GM19397 (cell line): Measurements from ENCODE around the gene MUC12.
"Not testable (repeated sequence)": the region's sequence is repeated elsewhere in the genome, so short reads cannot be mapped to it uniquely, and the experiment has no call there.

Experiments
- ATAC-seq: cut with Tn5 transposase; IDR thresholded peaks from one replicate; pipeline ENCODE4 v1.9.1; 2021; ENCODE audit warnings: mild to moderate bottlenecking, moderate library complexity; ENCODE audit not compliant: unreplicated experiment

MUC12 gene

GRCh38 chr7:101058355-101058754 is 89.0 kb downstream of the MUC12 start:
- ATAC-seq = no peak

DNA sequence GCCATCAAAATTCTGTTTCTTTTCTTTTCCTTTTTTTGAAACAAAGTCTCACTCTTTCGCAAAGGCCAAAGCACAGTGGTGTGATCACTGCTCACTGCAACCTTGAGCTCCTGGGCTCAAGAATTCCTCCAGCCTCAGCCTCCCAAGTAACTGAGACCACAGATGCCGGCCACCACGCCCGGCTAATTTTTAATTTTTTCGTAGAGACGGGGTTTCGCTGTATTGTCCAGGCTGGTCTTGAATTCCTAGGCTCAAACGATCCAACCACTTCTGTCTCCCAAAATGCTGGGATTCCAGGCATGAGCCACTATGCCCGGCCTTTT is 90.2 kb downstream of the MUC12 start:
- no peak for ATAC-seq

DNA sequence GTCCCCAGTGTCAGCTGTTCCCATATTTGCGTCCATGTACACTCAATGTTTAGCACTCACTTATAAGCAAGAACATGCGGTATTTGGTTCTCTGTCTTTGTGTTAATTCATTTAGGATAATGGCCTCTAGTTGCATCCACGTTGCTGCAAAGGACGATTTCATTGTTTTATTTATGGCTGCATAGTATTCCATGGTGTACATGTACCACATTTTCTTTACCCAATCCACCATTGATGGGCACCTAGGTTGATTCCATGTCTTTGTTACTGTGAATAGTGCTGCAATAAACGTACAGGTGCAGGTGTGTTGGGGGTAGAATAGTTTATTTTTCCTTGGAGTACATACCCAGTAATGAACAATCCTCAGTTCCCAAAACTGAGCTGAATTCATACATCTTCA is 91.6 kb downstream of the MUC12 start:
- ATAC-seq = no peak

DNA sequence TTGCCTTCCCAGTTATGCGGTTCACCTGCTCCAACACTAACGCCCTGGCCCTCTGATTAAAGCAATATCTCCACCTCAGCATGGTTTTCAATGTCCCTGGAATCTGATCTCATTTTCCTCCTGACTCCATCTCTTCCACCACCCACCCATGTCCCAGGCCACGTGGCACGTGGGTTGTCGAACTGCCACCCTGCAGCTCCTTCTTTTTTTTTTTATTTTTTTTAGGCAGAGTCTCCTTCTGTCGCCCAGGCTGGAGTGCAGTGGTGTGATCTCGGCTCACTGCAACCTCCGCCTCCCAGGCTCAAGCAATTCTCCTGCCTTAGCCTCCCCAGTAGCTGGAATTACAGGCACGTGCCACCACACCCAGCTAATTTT is 94.8 kb downstream of the MUC12 start:
- not testable (repeated sequence) for ATAC-seq

GRCh38 chr7:101065162-101065561 is 95.8 kb downstream of the MUC12 start:
- ATAC-seq = not testable (repeated sequence)

GRCh38 chr7:101066141-101066832 is 96.9 kb downstream of the MUC12 start:
- no peak for ATAC-seq

DNA sequence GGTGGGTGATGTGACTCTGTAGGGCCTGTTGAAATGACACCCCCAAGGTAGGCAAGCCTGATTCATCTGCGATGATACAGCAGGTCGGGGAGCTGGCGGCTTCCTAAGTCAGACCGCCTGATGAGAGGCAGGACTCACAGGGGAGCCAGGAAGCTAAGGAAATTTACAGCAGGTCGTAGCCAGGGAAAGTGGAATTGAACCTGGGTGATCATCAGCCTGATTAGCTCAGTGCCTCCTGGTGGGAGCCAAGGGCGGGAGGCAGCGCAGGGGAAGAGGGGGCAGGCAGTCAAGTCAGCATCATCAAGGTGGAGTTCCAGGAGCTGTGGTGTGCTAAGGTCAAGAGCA is 97.4 kb downstream of the MUC12 start:
- ATAC-seq = no peak

DNA sequence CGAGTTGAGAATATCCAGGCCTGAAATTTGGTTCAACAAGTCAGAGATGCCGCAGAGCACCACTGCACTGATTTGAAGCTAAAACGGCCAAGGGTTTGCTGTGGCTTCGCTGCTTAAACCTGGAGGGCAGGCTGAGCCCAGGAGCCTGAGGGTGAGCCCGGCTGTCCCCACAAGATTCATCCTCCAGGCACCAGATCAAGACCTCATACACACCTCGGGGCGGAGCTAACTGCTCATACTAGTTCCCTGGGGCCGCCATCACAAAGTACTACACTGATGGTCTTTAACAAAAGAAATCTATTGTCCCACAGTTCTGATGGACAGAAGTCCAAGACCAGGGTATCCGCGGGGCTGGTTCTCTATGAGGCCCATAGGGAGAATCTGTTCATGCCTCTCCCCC is 99.0 kb downstream of the MUC12 start:
- ATAC-seq = no peak
